Activated CD8-positive, alpha-beta memory T cell treated with anti-CD3 and anti-CD28 coated beads, Interleukin-2, amount 50 U/mL, for 4 hours (primary cell): ENCODE results near the gene ASCC2.
"Not testable (repeated sequence)": the region's sequence is repeated elsewhere in the genome, so short reads cannot be mapped to it uniquely, and the experiment has no call there.

Source experiments
- DNase-seq: peaks from one replicate; pipeline ENCODE4 v3.0.0-alpha.2; 2020

The ASCC2 gene

GRCh38 chr22:29784451-29785361, 53.4 kb downstream of the ASCC2 start:
- no peak for DNase-seq

DNA sequence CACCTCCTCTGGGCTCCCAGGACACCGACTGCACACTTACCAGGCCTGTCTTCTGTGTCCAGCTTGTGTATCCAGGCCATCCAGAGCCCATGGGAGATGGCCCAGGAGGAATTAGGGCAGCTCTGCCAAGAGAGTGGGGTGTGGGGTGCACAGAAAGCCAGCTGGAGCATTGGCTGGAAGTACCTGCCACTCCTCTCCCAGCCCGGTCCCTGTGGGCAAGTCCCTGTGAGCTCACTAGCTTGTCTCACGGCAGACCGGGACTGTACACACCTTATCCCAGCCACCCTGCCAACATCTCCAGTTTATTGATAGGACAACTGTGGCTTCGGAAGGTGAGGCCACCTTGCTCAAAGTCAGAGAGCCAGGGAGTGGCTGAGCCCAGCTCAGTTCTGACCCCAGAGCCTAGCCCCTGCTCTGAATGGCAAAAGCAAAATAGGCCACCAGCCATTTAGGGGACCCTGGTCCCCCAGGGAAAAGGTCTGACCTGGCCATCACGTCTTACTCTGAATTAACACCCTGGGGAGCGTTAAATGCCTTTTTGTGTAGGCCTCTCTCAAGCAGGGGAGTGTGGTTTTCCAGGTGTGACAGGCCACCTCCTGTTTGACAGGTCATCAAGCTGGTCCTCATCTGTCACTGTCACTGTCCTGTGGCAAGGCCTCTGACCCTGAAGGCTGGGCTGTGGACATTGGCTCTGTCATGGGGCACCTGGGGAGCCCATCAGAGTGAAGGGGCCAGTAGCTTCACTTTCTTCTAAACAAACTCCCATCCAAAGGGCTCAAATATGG, 55.8 kb downstream of the ASCC2 start:
- no peak for DNase-seq

DNA sequence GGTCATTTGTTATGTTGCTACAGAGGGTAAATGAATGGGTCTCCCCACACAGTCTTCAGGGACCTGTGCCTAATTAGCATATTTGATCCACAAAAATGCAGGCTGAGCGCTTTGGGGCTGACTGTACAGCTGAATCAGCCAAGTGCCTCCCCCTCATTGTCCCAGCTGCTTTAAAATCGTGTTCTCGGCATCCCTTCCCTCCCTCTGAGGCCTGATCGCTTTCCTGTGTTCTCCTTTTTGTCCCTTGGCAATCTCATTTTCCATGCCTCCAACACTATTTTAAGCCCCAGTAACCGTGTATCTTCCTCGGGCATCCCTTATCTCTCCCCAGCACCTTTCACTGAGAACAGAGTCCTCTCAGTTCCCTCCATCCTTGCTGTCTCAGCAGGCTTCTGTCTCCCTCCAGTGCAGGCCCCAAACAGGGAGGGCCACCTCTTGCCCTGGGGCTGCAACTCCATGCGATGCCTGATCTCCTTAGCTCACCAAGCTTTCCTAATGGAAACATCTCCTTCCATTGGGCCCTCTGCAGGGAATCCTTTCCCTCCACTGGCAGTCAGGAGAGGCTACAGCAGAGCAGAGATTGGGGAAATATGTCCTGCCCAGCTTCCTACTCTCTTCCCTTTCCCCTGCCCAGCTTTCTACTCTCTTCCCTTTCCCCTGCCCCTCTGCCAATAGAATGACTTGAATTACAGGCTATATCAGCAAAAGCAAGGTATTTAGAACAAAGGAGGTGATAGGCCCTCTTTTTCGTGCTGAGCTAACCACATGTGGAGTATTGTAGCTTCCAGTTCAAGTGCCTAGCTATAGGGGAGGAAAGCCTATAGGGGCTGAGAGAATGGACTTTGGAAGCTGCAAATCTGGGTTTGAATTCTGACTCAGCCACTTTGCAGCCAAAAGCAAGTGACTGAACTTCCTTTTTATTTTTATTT, 57.1 kb downstream of the ASCC2 start:
- DNase-seq, result no peak

DNA sequence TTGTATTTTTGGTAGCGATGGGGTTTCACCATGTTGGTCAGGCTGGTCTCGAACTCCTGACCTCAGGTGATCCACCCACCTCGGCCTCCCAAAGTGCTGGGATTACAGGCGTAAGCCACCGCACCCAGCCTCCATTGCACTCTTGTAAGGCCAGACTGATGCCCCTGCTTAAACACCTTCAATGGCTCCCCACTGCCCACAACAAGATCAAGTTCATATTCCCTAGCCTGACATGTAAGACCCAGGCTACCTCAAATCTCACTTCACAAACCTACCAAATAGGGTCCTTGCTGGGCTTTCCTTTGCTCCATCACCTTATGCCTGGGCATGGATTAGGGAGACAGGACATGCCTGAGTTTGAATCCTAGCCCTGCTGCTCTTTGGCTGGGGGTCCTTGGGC, 57.9 kb downstream of the ASCC2 start:
- no peak for DNase-seq

- DNase-seq, result no peak
Measured at GRCh38 chr22:29773233-29773632, 64.8 kb downstream of the ASCC2 start.

- no peak for DNase-seq
Measured at GRCh38 chr22:29772170-29772641, 65.9 kb downstream of the ASCC2 start.

DNA sequence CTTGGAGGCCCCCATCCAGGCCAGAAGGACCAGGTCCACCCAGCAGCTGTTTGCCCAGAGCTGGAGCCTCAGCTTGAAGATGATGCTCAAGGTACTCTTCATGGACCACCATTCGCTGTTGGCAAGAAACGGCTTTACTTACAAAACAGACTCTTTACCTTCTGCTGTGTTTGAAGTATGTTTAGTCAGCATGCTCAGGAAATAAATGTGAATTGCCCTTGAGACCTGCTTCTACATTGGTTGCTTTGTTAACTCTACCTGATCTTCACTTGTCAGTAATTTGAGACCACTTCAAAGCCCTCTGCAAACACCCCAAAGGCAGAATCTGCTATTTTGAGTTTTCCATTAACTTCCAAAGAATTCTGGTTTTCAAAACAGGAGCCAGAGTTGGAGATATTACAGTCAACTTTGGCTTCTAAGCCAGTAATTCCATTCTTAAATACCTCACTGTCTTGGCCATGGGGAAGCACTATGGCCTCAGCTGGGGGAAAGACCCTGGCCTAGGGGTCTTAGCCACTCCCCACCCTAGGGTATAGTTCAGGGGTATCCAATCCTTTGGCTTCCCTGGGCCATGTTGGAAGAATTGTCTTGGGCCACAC, 68.3 kb downstream of the ASCC2 start:
- no peak for DNase-seq

DNA sequence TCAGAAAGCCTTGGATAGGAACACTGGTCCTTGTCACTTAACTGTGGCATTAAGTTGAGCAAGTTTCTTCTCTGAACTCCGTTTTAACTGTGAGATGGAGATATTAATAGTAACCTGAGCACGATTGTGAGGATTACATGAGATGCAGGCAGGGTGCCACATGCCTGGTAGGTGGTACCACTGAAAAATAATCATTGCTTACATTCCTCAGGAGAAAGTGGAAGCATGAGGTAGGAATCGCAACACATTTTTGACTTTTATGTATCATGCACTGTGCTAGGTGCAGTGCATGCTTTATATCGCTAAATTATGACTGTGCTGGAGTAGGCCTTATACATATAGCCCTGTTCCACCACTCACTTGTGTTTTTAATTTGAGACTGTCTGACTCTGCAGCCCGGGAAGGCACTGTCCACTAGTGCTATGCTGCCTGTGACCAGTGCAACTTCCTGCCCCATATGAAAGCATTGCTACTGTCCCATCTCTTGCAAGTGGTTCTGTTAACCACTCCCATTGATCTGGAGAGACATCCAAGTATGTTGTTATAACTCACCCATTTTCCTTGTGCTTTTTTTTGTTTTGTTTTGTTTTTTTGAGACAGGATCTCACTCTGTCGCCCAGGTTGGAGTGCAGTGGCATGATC, 69.9 kb downstream of the ASCC2 start:
- no peak for DNase-seq

GRCh38 chr22:29767171-29768051, 70.7 kb downstream of the ASCC2 start, which contains the start of gene UQCR10:
TSS of gene UQCR10 (plus strand) at chr22:29767369. CDS start at chr22:29767399, 30 bp downstream.
- DNase-seq, result peak; percentile 89

DNA sequence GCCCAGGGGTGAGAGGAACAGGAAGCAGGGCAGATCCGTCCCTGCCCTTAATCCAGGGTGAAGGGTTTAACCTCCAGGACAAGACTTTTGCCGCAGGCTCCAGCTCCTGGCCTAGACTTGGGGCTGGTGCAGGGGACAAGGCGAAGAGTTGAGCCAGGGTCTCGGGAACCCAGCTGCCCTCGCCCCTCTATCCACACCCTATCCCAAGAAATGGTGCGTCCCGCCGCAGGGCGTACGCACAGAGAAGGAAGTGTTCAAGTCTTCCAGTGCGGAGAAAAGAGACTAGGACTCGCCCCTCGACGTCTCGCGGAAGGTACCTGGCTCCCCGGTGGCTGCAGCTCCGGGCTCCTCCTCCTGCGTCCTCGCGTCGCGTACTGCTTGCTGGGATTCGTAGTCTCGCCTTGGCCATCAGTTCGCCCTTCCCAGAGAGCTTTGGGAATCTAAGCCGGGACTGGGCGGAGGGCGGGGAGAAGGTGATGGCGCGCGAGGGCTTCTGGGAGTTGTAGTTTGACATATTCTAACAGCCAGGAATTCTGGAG, 71.4 kb downstream of the ASCC2 start, which contains the start of gene ZMAT5:
Gene ZMAT5, minus strand, starts transcription at position 376 of the 539 bp plus-strand sequence. CDS start 18,463 bp downstream, outside the sequence.
- peak; percentile 87 for DNase-seq

DNA sequence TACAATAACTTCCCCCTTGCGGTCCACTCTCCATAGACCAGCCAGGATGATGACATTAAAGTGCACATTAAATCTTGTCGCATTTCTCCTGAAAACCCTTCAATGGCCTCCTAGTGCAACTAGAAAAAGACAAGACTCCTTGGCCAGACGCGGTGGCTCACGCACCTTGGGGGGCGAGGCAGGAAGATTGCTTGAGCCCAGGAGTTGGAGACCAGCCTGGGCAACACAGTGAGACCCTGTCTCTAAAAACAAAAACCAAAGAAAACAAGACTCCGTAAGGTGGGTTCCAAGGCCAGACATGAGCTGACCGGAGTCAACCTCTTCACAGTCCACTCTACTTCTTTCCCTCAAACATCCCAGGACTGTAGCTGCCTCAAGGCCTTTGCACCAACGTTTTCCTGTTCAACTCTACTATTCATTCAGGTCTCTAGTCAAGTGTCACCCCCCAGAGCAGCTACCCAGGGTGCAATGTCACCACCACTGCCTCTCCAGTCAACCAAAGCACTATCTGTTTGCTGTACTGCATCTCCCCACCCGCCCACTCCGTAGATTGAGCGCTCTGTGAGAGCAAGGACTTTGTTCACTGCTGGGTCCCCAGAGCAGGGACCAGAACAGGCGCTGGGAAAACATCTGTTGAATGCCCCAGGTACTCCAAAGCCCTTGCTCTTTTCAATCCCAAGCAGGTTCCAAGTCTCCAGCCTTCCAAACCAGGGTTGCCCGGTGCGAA, 72.0 kb downstream of the ASCC2 start:
- DNase-seq, result peak; percentile 25

GRCh38 chr22:29762263-29762662, 75.8 kb downstream of the ASCC2 start:
- no peak for DNase-seq

GRCh38 chr22:29758959-29759358, 79.1 kb downstream of the ASCC2 start:
- no peak for DNase-seq

GRCh38 chr22:29758068-29758622, 79.9 kb downstream of the ASCC2 start:
- no peak for DNase-seq

- no peak for DNase-seq
Measured at GRCh38 chr22:29757096-29757495, 81.0 kb downstream of the ASCC2 start.

DNA sequence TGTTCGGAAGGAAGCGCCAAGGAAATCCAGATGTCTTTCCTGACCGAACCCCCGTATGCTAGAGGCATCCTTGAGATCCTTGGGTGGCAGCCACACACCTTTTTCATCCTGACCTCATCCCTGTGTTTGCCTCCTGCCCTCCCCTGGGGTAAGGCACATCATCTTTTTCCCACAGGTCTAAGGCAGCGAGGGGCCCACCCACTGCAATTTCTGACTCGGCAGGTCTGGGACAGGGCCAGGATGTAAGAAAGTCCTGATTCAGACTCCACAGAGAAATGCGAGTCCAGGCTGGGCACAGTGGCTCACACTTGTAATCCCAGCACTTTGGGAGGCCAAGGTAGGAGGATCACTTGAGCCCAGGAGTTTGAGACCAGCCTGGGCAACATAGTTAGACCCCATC, 81.7 kb downstream of the ASCC2 start:
- DNase-seq, result no peak

DNA sequence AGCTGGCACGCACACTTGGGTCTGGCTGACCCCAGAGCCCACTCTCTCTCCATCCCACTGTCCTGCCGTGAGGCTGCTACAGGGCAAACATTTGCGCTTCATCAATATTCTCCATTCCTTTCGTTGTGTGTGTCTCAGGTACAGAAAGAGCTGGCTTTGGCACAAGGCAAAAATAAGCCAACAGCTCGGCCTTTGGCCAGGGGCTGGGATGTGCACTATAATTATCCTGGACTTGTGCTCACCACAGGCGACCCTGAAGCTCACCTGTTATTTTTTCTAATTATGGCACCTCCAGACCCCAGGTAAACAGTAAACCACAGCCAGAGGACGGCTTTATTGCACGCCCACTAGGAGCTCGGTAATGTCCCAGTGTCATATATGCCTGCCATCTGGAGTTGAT, 82.2 kb downstream of the ASCC2 start:
- DNase-seq, result no peak

DNA sequence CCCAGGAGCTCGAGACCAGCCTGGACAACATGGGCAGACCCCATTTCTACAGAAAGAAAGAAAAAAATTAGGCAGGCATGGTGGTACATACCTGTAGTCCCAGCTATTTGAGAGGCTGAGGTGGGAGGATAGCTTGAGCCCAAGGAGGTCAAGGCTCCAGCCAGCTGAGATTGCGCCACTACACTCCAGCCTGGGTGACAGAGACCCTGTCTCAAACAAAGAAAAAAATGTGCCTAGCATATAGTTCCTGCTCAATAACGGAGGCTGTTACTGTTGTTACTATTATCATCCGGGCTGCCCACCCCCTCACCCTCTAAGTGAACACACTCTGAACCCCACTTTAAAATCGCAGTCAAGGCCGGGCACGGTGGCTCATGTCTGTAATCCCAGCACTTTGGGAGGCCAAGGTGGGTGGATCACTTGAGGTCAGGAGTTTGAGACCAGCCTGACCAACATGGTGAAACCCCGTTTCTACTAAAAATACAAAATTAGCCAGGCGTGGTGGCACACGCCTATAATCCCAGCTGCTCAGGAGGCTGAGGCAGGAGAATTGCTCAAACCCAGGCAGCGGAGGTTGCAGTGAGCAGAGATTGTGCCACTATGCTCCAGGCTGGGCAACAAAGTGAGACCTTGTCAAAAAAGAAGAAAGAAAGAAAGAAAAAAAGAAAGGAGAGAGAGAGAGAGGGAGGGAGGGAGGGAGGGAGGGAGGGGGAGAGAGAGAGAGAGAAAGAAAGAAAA, 83.2 kb downstream of the ASCC2 start:
- DNase-seq, result not testable (repeated sequence)
